Pancreas (tissue), 10 donors: ENCODE data around the gene MS4A15. TPM values are rescaled to one million over a fixed set of nuclear protein-coding genes. Genes with fewer than 3 reads are reported as not detected.
A peak's percentile ranks its signal among the peaks of the same experiment; 100 is the strongest.

Experiments
- ATAC-seq, 4 donors: fragments of 200-7000 bp; cut with Tn5 transposase; one replicate each; pipeline versions ENCODE4 v1.8.0 to v1.9.1; 2020; ENCODE audit warnings: mild to moderate bottlenecking in 4 of 4, moderate library complexity in 4 of 4
- DNase-seq, 6 donors: peaks; one replicate each; pipeline ENCODE4 v3.0.0-alpha.2; 2020
- FAIRE-seq: peaks from 2 replicates; lab custom pipeline; 2012; peaks lifted over from hg19 to GRCh38; lab: Jason Lieb, UNC
- H3K27ac ChIP-seq, 4 donors: fragments of 200-600 bp; sonication (generic); 1 replicate in 3 of 4; 2 replicates in 1 of 4; pipeline versions ENCODE4 v1.5.0 to v1.8.0; 2020
- H3K27me3 ChIP-seq, 4 donors: fragments of 200-600 bp; one replicate each; pipeline ENCODE4 v1.8.0; 2021
- H3K36me3 ChIP-seq, 3 donors: fragments of 200-600 bp; sonication (generic) in 1 of 3; one replicate each; pipeline versions ENCODE4 v1.5.0 to v1.8.0; 2020 to 2021
- H3K4me1 ChIP-seq, 3 donors: fragments of 200-600 bp; one replicate each; pipeline ENCODE4 v1.8.0; 2021
- H3K4me3 ChIP-seq, 4 donors: fragments of 200-600 bp; sonication (generic) in 2 of 4; one replicate each; pipeline versions ENCODE4 v1.5.0 to v1.8.0; 2020 to 2021
- H3K9me3 ChIP-seq, 4 donors: fragments of 200-600 bp; one replicate each; pipeline ENCODE4 v1.8.0; 2021
- CTCF ChIP-seq, 4 donors: fragments of 200-600 bp; sonication (generic) in 3 of 4; IDR thresholded peaks; one replicate each; pipeline versions ENCODE4 v1.5.0 to v1.8.0; 2021; ENCODE audit warnings: antibody characterized with exemption in 4 of 4
- whole genome bisulfite sequencing, 2 donors: extraction: QIAGEN DNeasy Blood & Tissue Kit; methylation state at CpG; one replicate each; pipeline ENCODE4 v1.1.7; 2013; 5-methylcytosine and 5-hydroxymethylcytosine counted together
- intact Hi-C, 3 donors: fragments of 100-400 bp; cut with DNase I; formaldehyde crosslinking; loops; one replicate each; pipeline versions ENCODE4 v1.11.1 to v1.14.2; 2022
- polyA plus RNA-seq, 2 donors: library from polyadenylated mRNA; stranded (reverse); fragments of 200-250 nt; gene quantifications; one replicate each; pipeline ENCODE4 v1.2.3, GENCODE V29; 2013
- total RNA-seq, 6 donors: library from RNA; stranded (reverse); fragmentation: NEBNext Ultra II Directional in 4 of 6; extraction: Animal tissue kit (Norgen Biotek cat#: 25700) in 4 of 6; gene quantifications; one replicate each; pipeline versions ENCODE4 v1.2.1 to v1.2.4, GENCODE V29; 2021 to 2023
- donor health status: healthy with polysubstance abuse.
- donor health status: DM: no; HTN: no; CAD: no; lungs with moderate emphysema.
- donor health status: DM: no; HTN: no; CAD: no.
- donor health status: control.
- donor health status: control.
- donor health status: Bipolar disorder and iron deficiency.
- donor health status: DM: yes; HTN: yes; CAD: no.
- donor health status: DM: no; HTN: no; CAD: no.
- donor health status: DM: no; HTN: no; CAD: no.
- donor health status: DM: yes; HTN: yes; CAD: no.

Gene MS4A15
- total and polyA plus RNA-seq, 8 donors = 0.09 TPM; not detected in 7

- ATAC-seq (peak; percentile 7 to 71 (median 24)), DNase-seq (peak in 1 of 6 donors; percentile 37)
These were observed 7.2 kb downstream of the MS4A15 start for GRCh38 chr11:60763692-60764369.

GRCh38 chr11:60764879-60765278 is 8.2 kb downstream of the MS4A15 start:
- Histone ChIP-seq H3K27ac (no peak overlapping the region), H3K36me3 (no peaks in the 10 kb centered on the region), H3K4me3 (no peak overlapping the region), H3K27me3 (no peaks in the 10 kb centered on the region), H3K4me1 (peaks cover 0 to 8% (median 0%) of the 10 kb centered on the region in 3 donors), H3K9me3 (no peaks in the 10 kb centered on the region)
- DNase-seq (no peak), ATAC-seq (no peak), FAIRE-seq (no peak)
- intact Hi-C loops = no loop called here
- no peak for TF ChIP-seq CTCF (IDR thresholded peaks at IDR 0.05)
- WGBS, 2 donors = 52 to 65% methylated on average over 1 of the region's 1 CpG

More at GRCh38 chr11:60763692-60764369, 7.2 kb downstream of the MS4A15 start:
- Histone ChIP-seq H3K4me1 (peaks cover 0 to 8% (median 0%) of the 10 kb centered on the region in 3 donors), H3K27ac (peak overlapping the region in 1 of 4 donors; percentile 55), H3K36me3 (no peaks in the 10 kb centered on the region), H3K4me3 (no peak overlapping the region), H3K27me3 (no peaks in the 10 kb centered on the region), H3K9me3 (no peaks in the 10 kb centered on the region)
- TF ChIP-seq CTCF (IDR thresholded peaks at IDR 0.05) = no peak
- 73% methylated on average over 11 of the region's 11 CpGs for WGBS, 2 donors
- intact Hi-C loops = no loop called here
- FAIRE-seq = no peak

DNA sequence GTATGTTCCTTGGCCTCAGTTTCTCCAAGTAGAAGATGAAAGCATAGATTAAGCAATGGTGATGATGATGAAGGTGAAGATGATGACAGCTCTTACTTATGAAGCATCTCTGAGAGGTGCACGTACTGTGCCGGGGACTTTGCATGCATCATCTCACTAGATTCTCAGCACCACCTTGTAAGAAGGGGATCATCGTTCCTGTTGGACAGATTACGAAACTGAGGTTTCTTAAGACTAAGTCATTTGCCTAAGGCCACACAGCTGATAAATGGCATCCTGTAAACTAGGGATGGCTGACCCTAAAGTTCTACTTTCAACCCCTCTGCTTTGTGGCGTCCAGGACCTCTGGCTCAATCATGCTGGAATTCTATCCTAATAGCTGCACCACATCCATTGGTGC is 8.7 kb downstream of the MS4A15 start:
- DNase-seq (no peak), ATAC-seq (no peak), FAIRE-seq (no peak)
- H3K4me1 ChIP-seq = peaks cover 0 to 8% (median 0%) of the 10 kb centered on the region in 3 donors
- H3K9me3 ChIP-seq = no peaks in the 10 kb centered on the region
- no peak overlapping the region for H3K27ac ChIP-seq
- intact Hi-C loops = no loop called here
- H3K36me3 ChIP-seq = no peaks in the 10 kb centered on the region
- no peak overlapping the region for H3K4me3 ChIP-seq
- no peak for TF ChIP-seq CTCF (IDR thresholded peaks at IDR 0.05)
- H3K27me3 ChIP-seq = no peaks in the 10 kb centered on the region
- 90% methylated on average over 5 of the region's 5 CpGs for WGBS, 2 donors

- WGBS, 2 donors = 72 to 81% methylated on average over 10 of the region's 10 CpGs
- DNase-seq = no peak
These were observed 9.9 kb downstream of the MS4A15 start for GRCh38 chr11:60766547-60766946.

More at GRCh38 chr11:60766547-60766946, 9.9 kb downstream of the MS4A15 start:
- FAIRE-seq (no peak), ATAC-seq (no peak)
- intact Hi-C loops = no loop called here
- H3K9me3 ChIP-seq = no peaks in the 10 kb centered on the region
- H3K36me3 ChIP-seq = no peaks in the 10 kb centered on the region
- peaks cover 0 to 8% (median 0%) of the 10 kb centered on the region in 3 donors for H3K4me1 ChIP-seq
- no peak overlapping the region for H3K27ac ChIP-seq
- no peak for TF ChIP-seq CTCF (IDR thresholded peaks at IDR 0.05)
- no peaks in the 10 kb centered on the region for H3K27me3 ChIP-seq
- H3K4me3 ChIP-seq = no peak overlapping the region
